Colon (tissue), 2 donors: Measurements from ENCODE around the gene SLC16A6.
"Not testable (repeated sequence)": the region's sequence is repeated elsewhere in the genome, so short reads cannot be mapped to it uniquely, and the experiment has no call there.

Experiments used
- FAIRE-seq: peaks from 2 replicates; lab custom pipeline; 2012; peaks lifted over from hg19 to GRCh38; lab: Jason Lieb, UNC
- donor health status: control.
- donor health status: control.

The SLC16A6 gene

GRCh38 chr17:68220186-68220585, 70.7 kb downstream of the SLC16A6 start:
- not testable (repeated sequence) for FAIRE-seq

- FAIRE-seq: not testable (repeated sequence)
Observed at GRCh38 chr17:68219429-68219828, 71.5 kb downstream of the SLC16A6 start.
